ENCODE measurements around the gene TRRAP.

GRCh38 chr7:99010281-99010680 lies 131.9 kb downstream of the TRRAP start:
- TF ChIP-seq POLR2A (IDR thresholded peaks at IDR 0.05) (no peak), CTCF (IDR thresholded peaks at IDR 0.05) (no peak), POLR2AphosphoS5 (IDR thresholded peaks at IDR 0.05) (no peak), EP300 (IDR thresholded peaks at IDR 0.05) (no peak)
